HepG2 (cell line): ENCODE results near the gene CLDN16. TPM values are rescaled to one million over a fixed set of nuclear protein-coding genes. Genes with fewer than 3 reads are reported as not detected.

ENCODE experiments used
- ATAC-seq: fragments of 200-7000 bp; cut with Tn5 transposase; 3 replicates; pipeline ENCODE4 v1.9.1; 2020; ENCODE audit warnings: mild to moderate bottlenecking, moderate library complexity
- BruUV-seq: library from RNA; stranded (reverse); fragments of 400-500 nt; replicated peaks from 2 replicates; lab custom pipeline; 2021; lab: Mats Ljungman, UMichigan
- CTCF ChIA-PET: fragments of 300-600 bp; formaldehyde crosslinking; extraction: SDS; loops from one replicate; lab custom pipeline; 2021; ENCODE audit warnings: low total read pairs, inconsistent platforms, low intra/inter-chr PET ratio; lab: Yijun Ruan, JAX
- POLR2A ChIA-PET: fragments of 350-600 bp; sonication (Branson Sonifier 250); formaldehyde crosslinking; loops from one replicate; lab custom pipeline; 2020; ENCODE audit warnings: antibody characterized with exemption, inconsistent platforms; lab: Yijun Ruan, JAX
- DNase-seq: peaks from one replicate; pipeline ENCODE4 v3.0.0-alpha.2; 2015; ENCODE audit warnings: low spot score
- FAIRE-seq: peaks from 3 replicates; lab custom pipeline; 2011; peaks lifted over from hg19 to GRCh38; lab: Jason Lieb, UNC
- H2AFZ ChIP-seq: one replicate; pipeline ENCODE4 v1.6.1; 2011; ENCODE audit warnings: low read length, inconsistent platforms
- H3K27ac ChIP-seq: fragments of 300-600 bp; 3 replicates; pipeline ENCODE4 v1.8.0; 2011; ENCODE audit warnings: mixed run types, mild to moderate bottlenecking, mixed read lengths, low read length, inconsistent platforms; ENCODE audit not compliant: insufficient read depth; ENCODE audit errors: extremely low read length
- H3K27me3 ChIP-seq, 2 experiments: fragments of 200-600 bp in 1 of 2; 2 replicates in 1 of 2; 3 replicates in 1 of 2; pipeline versions ENCODE4 v1.6.0 to v1.8.0; 2011; ENCODE audit warnings: low read length in 2 of 2, mild to moderate bottlenecking in 2 of 2, moderate library complexity in 2 of 2, inconsistent platforms in 1 of 2; ENCODE audit not compliant: insufficient read depth in 2 of 2, control insufficient read depth in 1 of 2
- H3K36me3 ChIP-seq, 2 experiments: fragments of 200-600 bp in 1 of 2; replicated peaks in 1 of 2; 2 replicates in 1 of 2; 3 replicates in 1 of 2; pipeline versions ENCODE4 v1.5.1 to v1.8.0; 2011; ENCODE audit warnings: low read length in 2 of 2, inconsistent platforms in 1 of 2; ENCODE audit not compliant: insufficient read depth in 2 of 2, control insufficient read depth in 1 of 2
- H3K4me1 ChIP-seq: 2 replicates; pipeline ENCODE4 v1.5.1; 2012; ENCODE audit warnings: low read length, inconsistent platforms; ENCODE audit not compliant: insufficient read depth
- H3K4me2 ChIP-seq: 2 replicates; pipeline ENCODE4 v1.6.0; 2011; ENCODE audit warnings: low read depth, low read length, inconsistent platforms
- H3K4me3 ChIP-seq, 3 experiments: fragments of 200-600 bp in 1 of 3; sonication (generic), shearing (Covaris generic) in 1 of 3; replicated peaks in 1 of 3; 2 replicates each; pipeline ENCODE4 v1.5.1; 2011 to 2016; ENCODE audit warnings: low read length in 3 of 3, inconsistent platforms in 2 of 3, low read depth in 2 of 3, mild to moderate bottlenecking in 2 of 3, control low read depth in 1 of 3, mixed read lengths in 1 of 3; ENCODE audit not compliant: insufficient read depth in 1 of 3
- H3K79me2 ChIP-seq: one replicate; pipeline ENCODE4 v1.6.1; 2011; ENCODE audit warnings: low read length, inconsistent platforms; ENCODE audit not compliant: insufficient read depth
- H3K9ac ChIP-seq: 2 replicates; pipeline ENCODE4 v1.6.0; 2011; ENCODE audit warnings: mild to moderate bottlenecking, low read depth, low read length, inconsistent platforms; ENCODE audit not compliant: insufficient read depth
- H3K9me3 ChIP-seq: 2 replicates; pipeline ENCODE4 v1.5.1; 2012; ENCODE audit warnings: mild to moderate bottlenecking, low read length
- H4K20me1 ChIP-seq: 2 replicates; pipeline ENCODE4 v1.6.0; 2011; ENCODE audit warnings: inconsistent platforms, mild to moderate bottlenecking, low read length, moderate library complexity; ENCODE audit not compliant: insufficient read depth
- CENPT ChIP-seq: sonication (generic); formaldehyde crosslinking; IDR thresholded peaks from 2 replicates; pipeline ENCODE4 v1.8.0; 2022; ENCODE audit warnings: low read depth, mild to moderate bottlenecking, moderate library complexity, missing genetic modification reagents
- KLF16 ChIP-seq, 2 experiments: sonication (generic) in 1 of 2; formaldehyde crosslinking in 1 of 2; IDR thresholded peaks; 2 replicates each; pipeline versions ENCODE4 v1.6.1 to v1.8.0; 2016 to 2023; ENCODE audit warnings: missing genetic modification reagents in 2 of 2, missing compliant biosample characterization in 1 of 2
- MTF1 ChIP-seq: sonication (generic); formaldehyde crosslinking; IDR thresholded peaks from 2 replicates; pipeline ENCODE4 v1.5.0; 2020; ENCODE audit warnings: missing genetic modification reagents
- ONECUT2 ChIP-seq: sonication (generic); formaldehyde crosslinking; IDR thresholded peaks from 2 replicates; pipeline ENCODE4 v1.4.0; 2020; ENCODE audit warnings: missing genetic modification reagents
- PBX3 ChIP-seq: sonication (generic); formaldehyde crosslinking; IDR thresholded peaks from 2 replicates; pipeline ENCODE4 v1.8.1; 2023; ENCODE audit warnings: missing genetic modification reagents, inconsistent platforms, borderline replicate concordance
- PRDM15 ChIP-seq: sonication (generic); formaldehyde crosslinking; IDR thresholded peaks from 2 replicates; pipeline ENCODE4 v1.4.0; 2020; ENCODE audit warnings: missing genetic modification reagents
- SAFB2 ChIP-seq: sonication (generic); formaldehyde crosslinking; IDR thresholded peaks from 2 replicates; pipeline ENCODE4 v1.5.1; 2020; ENCODE audit warnings: missing genetic modification reagents, low read depth, mild to moderate bottlenecking, borderline replicate concordance
- TEAD3 ChIP-seq: optimal IDR thresholded peaks from 2 replicates; pipeline ENCODE3; 2016; ENCODE audit warnings: borderline replicate concordance
- ZNF205 ChIP-seq: IDR thresholded peaks from 2 replicates; pipeline ENCODE4 v1.6.1; 2018; ENCODE audit warnings: missing biosample characterization, missing genetic modification reagents
- ZNF44 ChIP-seq: sonication (generic); formaldehyde crosslinking; IDR thresholded peaks from 2 replicates; pipeline ENCODE4 v1.5.1; 2020; ENCODE audit warnings: mild to moderate bottlenecking, missing genetic modification reagents
- ZNF652 ChIP-seq: IDR thresholded peaks from 2 replicates; pipeline ENCODE4 v1.6.1; 2016; ENCODE audit warnings: low read depth, borderline replicate concordance
- ZXDC ChIP-seq: sonication (generic); formaldehyde crosslinking; IDR thresholded peaks from 2 replicates; pipeline ENCODE4 v1.5.0; 2020; ENCODE audit warnings: mild to moderate bottlenecking, missing genetic modification reagents
- WGBS: methylation state at CpG from one replicate; pipeline ENCODE4 v1.1.6; 2017; ENCODE audit warnings: low lambda C conversion rate; 5-methylcytosine and 5-hydroxymethylcytosine counted together
- in situ Hi-C: cut with HindIII; loops from 2 replicates; pipeline ENCODE4 v1.10.0; 2017; ENCODE audit warnings: low pct_unique_long_range_greater_than_20kb; ENCODE audit not compliant: extremely low pct_ligation_motif_present
- intact Hi-C: fragments of 100-400 bp; cut with micrococcal nuclease; formaldehyde crosslinking; loops from one replicate; pipeline ENCODE4 v1.10.0; 2022; ENCODE audit not compliant: unreplicated experiment
- polyA plus RNA-seq, 8 experiments: library from polyadenylated mRNA; depleted of rRNA in 3 of 8; stranded (reverse) in 7 of 8; unstranded in 1 of 8; fragments of >200 nt; fragmentation: Illumina TruSeq in 4 of 8; extraction: Trizol in 4 of 8; gene quantifications; 2 replicates each; pipeline versions ENCODE4 v1.2.1 to v1.2.3, GENCODE V29; 2011 to 2016; ENCODE audit warnings: low read depth in 4 of 8, missing spikeins in 1 of 8, mixed read lengths in 1 of 8; ENCODE audit not compliant: insufficient read depth in 1 of 8
- total RNA-seq, 5 experiments: library from RNA; depleted of rRNA; stranded (reverse); fragments of >200 nt; fragmentation: Illumina TruSeq; extraction: Trizol; gene quantifications; 2 replicates each; pipeline ENCODE4 v1.2.3, GENCODE V29; 2016; ENCODE audit warnings: low read depth in 1 of 5

CLDN16 gene
- total and polyA plus RNA-seq, 2 of the 13 experiments (the other 11 are each of a cell fraction or from before 2014, with no cell fraction given) = 0.13 to 0.24 TPM

- TF ChIP-seq PBX3 (CRISPR knock-in tag) = no peak
Measured at GRCh38 chr3:190399677-190400076, 11.7 kb downstream of the CLDN16 start (continued).

DNA sequence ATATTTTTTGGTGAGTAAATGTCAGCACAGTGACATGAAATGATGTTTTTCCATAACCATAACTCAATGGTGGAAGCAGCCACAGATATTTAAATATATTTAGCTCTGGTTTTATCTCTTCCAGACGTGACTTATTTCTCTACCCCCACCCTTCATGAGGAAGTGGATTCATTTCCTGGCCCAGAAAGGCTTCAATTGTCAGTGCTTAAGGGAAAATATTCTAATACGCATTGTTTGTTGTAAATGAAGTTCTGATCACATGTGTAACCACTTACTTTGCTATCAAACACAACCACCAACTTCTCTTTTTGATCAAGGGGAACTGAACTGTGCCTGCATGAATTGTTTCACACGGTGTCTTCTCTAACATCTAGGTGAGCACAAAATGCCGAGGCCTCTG is 14.0 kb downstream of the CLDN16 start:
- Histone ChIP-seq H2AFZ (no peak overlapping the region), H4K20me1 (no peaks in the 10 kb centered on the region), H3K9ac (no peak overlapping the region), H3K27me3 (no peaks in the 10 kb centered on the region), H3K4me3 (no peak overlapping the region), H3K27ac (no peak overlapping the region), H3K4me1 (no peaks in the 10 kb centered on the region), H3K9me3 (no peaks in the 10 kb centered on the region), H3K4me2 (no peak overlapping the region), H3K79me2 (no peaks in the 10 kb centered on the region), H3K36me3 (no peaks in the 10 kb centered on the region)
- intact Hi-C loops (no loop called here), in situ Hi-C loops (loop anchor here (25.0 kb wide), 1 partner anchor 440 kb away; no protein-coding TSS in a partner anchor)
- ChIA-PET CTCF (no interaction called here), POLR2A (no interaction called here)
- BruUV-seq = no TSS peak
- FAIRE-seq (no peak), DNase-seq (no peak), ATAC-seq (no peak)
- WGBS = 35% methylated on average over 4 of the region's 4 CpGs
- TF ChIP-seq CENPT = no peak
- no peak for TF ChIP-seq MTF1 (CRISPR knock-in tag)
- no peak for TF ChIP-seq ZNF44 (CRISPR knock-in tag)
- no peak for TF ChIP-seq ONECUT2 (CRISPR knock-in tag)
- TF ChIP-seq ZXDC (CRISPR knock-in tag) = no peak
- no peak for TF ChIP-seq ZNF652 (CRISPR knock-in tag)
- no peak for TF ChIP-seq SAFB2
- no peak for TF ChIP-seq PRDM15 (CRISPR knock-in tag)
- no peak for TF ChIP-seq ZNF205 (CRISPR knock-in tag)
- TF ChIP-seq KLF16 (CRISPR knock-in tag; IDR thresholded peaks at IDR 0.05) = no peak
- TF ChIP-seq TEAD3 (CRISPR knock-in tag) = no peak
